ENCODE data around the gene CNNM2. TPM values are rescaled to one million over a fixed set of nuclear protein-coding genes. Genes with fewer than 3 reads are reported as not detected.

Gene CNNM2
- total and polyA plus RNA-seq, 2 donors (not counting 1 experiment from before 2014, with no cell fraction given), result 6.6 to 21.6 TPM

DNA sequence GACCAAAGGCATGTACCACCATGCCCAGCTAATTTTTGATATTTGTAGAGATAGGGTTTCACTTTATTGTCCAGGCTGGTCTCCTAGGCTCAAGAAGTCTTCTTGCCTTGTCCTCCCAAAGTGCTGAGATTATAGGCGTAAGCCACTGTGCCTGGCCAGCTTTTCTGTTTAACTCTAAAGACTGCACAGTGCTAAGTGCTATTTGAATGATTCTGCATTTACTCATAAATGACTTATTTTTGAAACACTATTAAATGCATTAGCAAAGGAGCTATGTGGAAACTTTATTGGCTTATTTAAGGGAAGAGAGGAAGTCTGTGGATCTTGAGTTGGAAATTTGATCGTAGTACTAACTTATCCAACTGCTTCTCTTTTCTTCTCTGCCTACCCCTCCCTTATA, 185.9 kb downstream of the CNNM2 start:
- Mint-ChIP-seq H3K27ac (no peak overlapping the region), H3K4me3 (no peak overlapping the region), H3K9me3 (ENCODE audit: insufficient read depth) (no peaks in the 10 kb centered on the region), H3K27me3 (no peaks in the 10 kb centered on the region), H3K4me1 (no peaks in the 10 kb centered on the region)
- H3K4me1 ChIP-seq (ENCODE audit: control insufficient read depth in 2 of 2, insufficient read depth in 2 of 2, low read length in 2 of 2), result no peaks in the 10 kb centered on the region
- WGBS (ENCODE audit: insufficient coverage), result no CpG with 5 or more reads among the region's 2 CpGs
- H3K79me2 ChIP-seq (ENCODE audit: control insufficient read depth, insufficient read depth, low read length), result no peaks in the 10 kb centered on the region
- H3K27ac ChIP-seq (ENCODE audit: low read length in 2 of 2), result no peak overlapping the region
- TF ChIP-seq, protein P1, sequence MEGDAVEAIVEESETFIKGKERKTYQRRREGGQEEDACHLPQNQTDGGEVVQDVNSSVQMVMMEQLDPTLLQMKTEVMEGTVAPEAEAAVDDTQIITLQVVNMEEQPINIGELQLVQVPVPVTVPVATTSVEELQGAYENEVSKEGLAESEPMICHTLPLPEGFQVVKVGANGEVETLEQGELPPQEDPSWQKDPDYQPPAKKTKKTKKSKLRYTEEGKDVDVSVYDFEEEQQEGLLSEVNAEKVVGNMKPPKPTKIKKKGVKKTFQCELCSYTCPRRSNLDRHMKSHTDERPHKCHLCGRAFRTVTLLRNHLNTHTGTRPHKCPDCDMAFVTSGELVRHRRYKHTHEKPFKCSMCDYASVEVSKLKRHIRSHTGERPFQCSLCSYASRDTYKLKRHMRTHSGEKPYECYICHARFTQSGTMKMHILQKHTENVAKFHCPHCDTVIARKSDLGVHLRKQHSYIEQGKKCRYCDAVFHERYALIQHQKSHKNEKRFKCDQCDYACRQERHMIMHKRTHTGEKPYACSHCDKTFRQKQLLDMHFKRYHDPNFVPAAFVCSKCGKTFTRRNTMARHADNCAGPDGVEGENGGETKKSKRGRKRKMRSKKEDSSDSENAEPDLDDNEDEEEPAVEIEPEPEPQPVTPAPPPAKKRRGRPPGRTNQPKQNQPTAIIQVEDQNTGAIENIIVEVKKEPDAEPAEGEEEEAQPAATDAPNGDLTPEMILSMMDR (IDR thresholded peaks at IDR 0.05), result no peak
- no peak for TF ChIP-seq EZH2 (IDR thresholded peaks at IDR 0.05; ENCODE audit: borderline replicate concordance, insufficient read depth, low read depth, low read length, poor library complexity, severe bottlenecking)
- DNase-seq, result no peak
- H2AFZ ChIP-seq (ENCODE audit: insufficient read depth, low read depth, low read length, poor library complexity, severe bottlenecking), result no peak overlapping the region
- no peak overlapping the region for H3K9ac ChIP-seq (ENCODE audit: low read length)
- CTCF ChIA-PET, result no interaction called here
- no peak for ATAC-seq (ENCODE audit: low read depth)
- H3K9me3 ChIP-seq (ENCODE audit: control extremely low read depth in 1 of 3, control insufficient read depth in 2 of 3, insufficient read depth in 1 of 3, low read length in 2 of 3), result no peaks in the 10 kb centered on the region
- peaks cover 8 to 41% of the 10 kb centered on the region in 2 experiments for H3K36me3 ChIP-seq (replicated peaks in 1 of 2; ENCODE audit: control extremely low read depth in 1 of 2, control insufficient read depth in 1 of 2, extremely low read depth in 1 of 2, insufficient read depth in 2 of 2, low read length in 1 of 2)
- H3K27me3 ChIP-seq (replicated peaks in 1 of 4; ENCODE audit: control extremely low read depth in 1 of 4, control insufficient read depth in 3 of 4, insufficient read depth in 4 of 4, low read length in 3 of 4), result no peaks in the 10 kb centered on the region
- POLR2A ChIA-PET, result no interaction called here
- intact Hi-C loops (cut with micrococcal nuclease), result no loop called here
- H3K4me3 ChIP-seq (ENCODE audit: control extremely low read depth in 1 of 5, extremely low read depth in 1 of 5, insufficient read depth in 1 of 5, low read depth in 2 of 5, low read length in 4 of 5), result no peak overlapping the region
- no peaks in the 10 kb centered on the region for H4K20me1 ChIP-seq (ENCODE audit: control insufficient read depth, insufficient read depth, low read length, poor library complexity, severe bottlenecking)
- H3K4me2 ChIP-seq (replicated peaks; ENCODE audit: low read depth, low read length, poor library complexity, severe bottlenecking), result no peak overlapping the region

DNA sequence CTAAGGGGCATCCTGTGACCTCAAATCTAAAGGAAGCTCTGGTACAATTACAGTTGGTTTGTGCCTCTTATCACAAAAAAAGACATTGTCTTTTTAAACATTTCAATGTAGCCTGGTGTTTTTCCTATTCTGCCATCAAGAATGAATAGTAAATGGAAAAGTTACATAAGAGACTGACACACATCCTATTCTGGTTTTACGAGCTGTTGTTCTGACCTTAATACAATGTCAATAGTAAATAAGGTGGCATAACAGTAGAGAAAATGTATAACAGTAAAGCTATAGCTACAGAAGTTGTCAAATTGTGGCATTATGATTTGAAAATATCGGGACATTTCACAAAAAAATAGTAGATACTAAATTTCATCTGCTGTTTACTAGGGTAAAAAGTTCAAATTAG, 186.6 kb downstream of the CNNM2 start:
- Mint-ChIP-seq H3K4me1 (no peaks in the 10 kb centered on the region), H3K9me3 (ENCODE audit: insufficient read depth) (no peaks in the 10 kb centered on the region), H3K27ac (no peak overlapping the region), H3K27me3 (no peaks in the 10 kb centered on the region), H3K4me3 (no peak overlapping the region)
- intact Hi-C loops (cut with micrococcal nuclease), result no loop called here
- no peak overlapping the region for H3K4me3 ChIP-seq (ENCODE audit: control extremely low read depth in 1 of 5, extremely low read depth in 1 of 5, insufficient read depth in 1 of 5, low read depth in 2 of 5, low read length in 4 of 5)
- no CpG with 5 or more reads among the region's 2 CpGs for WGBS (ENCODE audit: insufficient coverage)
- no peaks in the 10 kb centered on the region for H3K79me2 ChIP-seq (ENCODE audit: control insufficient read depth, insufficient read depth, low read length)
- H3K27ac ChIP-seq (ENCODE audit: low read length in 2 of 2), result no peak overlapping the region
- no peaks in the 10 kb centered on the region for H3K27me3 ChIP-seq (replicated peaks in 1 of 4; ENCODE audit: control extremely low read depth in 1 of 4, control insufficient read depth in 3 of 4, insufficient read depth in 4 of 4, low read length in 3 of 4)
- no peak overlapping the region for H3K4me2 ChIP-seq (replicated peaks; ENCODE audit: low read depth, low read length, poor library complexity, severe bottlenecking)
- no peaks in the 10 kb centered on the region for H4K20me1 ChIP-seq (ENCODE audit: control insufficient read depth, insufficient read depth, low read length, poor library complexity, severe bottlenecking)
- POLR2A ChIA-PET, result no interaction called here
- peaks cover 8 to 36% of the 10 kb centered on the region in 2 experiments for H3K36me3 ChIP-seq (replicated peaks in 1 of 2; ENCODE audit: control extremely low read depth in 1 of 2, control insufficient read depth in 1 of 2, extremely low read depth in 1 of 2, insufficient read depth in 2 of 2, low read length in 1 of 2)
- DNase-seq, result no peak
- H2AFZ ChIP-seq (ENCODE audit: insufficient read depth, low read depth, low read length, poor library complexity, severe bottlenecking), result no peak overlapping the region
- H3K9me3 ChIP-seq (ENCODE audit: control extremely low read depth in 1 of 3, control insufficient read depth in 2 of 3, insufficient read depth in 1 of 3, low read length in 2 of 3), result no peaks in the 10 kb centered on the region
- TF ChIP-seq, protein P1 (IDR thresholded peaks at IDR 0.05), result no peak
- H3K9ac ChIP-seq (ENCODE audit: low read length), result no peak overlapping the region
- CTCF ChIA-PET, result no interaction called here
- no peak for ATAC-seq (ENCODE audit: low read depth)
- H3K4me1 ChIP-seq (ENCODE audit: control insufficient read depth in 2 of 2, insufficient read depth in 2 of 2, low read length in 2 of 2), result no peaks in the 10 kb centered on the region
